IMR-90 (cell line): Measurements from ENCODE around the gene SLC44A1. TPM values are rescaled to one million over a fixed set of nuclear protein-coding genes. Genes with fewer than 3 reads are reported as not detected.

ENCODE experiments used
- ATAC-seq: fragments of 200-7000 bp; cut with Tn5 transposase; 2 replicates; pipeline ENCODE4 v1.9.1; 2020; ENCODE audit warnings: low read depth, mild to moderate bottlenecking, moderate library complexity
- BruUV-seq: library from RNA; stranded (reverse); fragments of 400-500 nt; replicated peaks from 2 replicates; lab custom pipeline; 2021; lab: Mats Ljungman, UMichigan
- CTCF ChIA-PET: fragments of 300-600 bp; formaldehyde crosslinking; extraction: SDS; loops from one replicate; lab custom pipeline; 2021; ENCODE audit warnings: antibody characterized with exemption; lab: Yijun Ruan, JAX
- POLR2A ChIA-PET: fragments of 300-600 bp; sonication (Branson Sonifier 250); formaldehyde crosslinking; loops from one replicate; lab custom pipeline; 2022; ENCODE audit warnings: antibody characterized with exemption; ENCODE audit not compliant: unreplicated experiment; lab: Charles Lee
- DNase-seq: peaks from one replicate; pipeline ENCODE4 v3.0.0; 2013
- H2AFZ ChIP-seq: replicated peaks from 2 replicates; pipeline ENCODE3; 2013; ENCODE audit warnings: low read length, mild to moderate bottlenecking; ENCODE audit not compliant: poor library complexity
- H2AK5ac ChIP-seq: 2 replicates; pipeline ENCODE4 v1.6.1; 2013; ENCODE audit warnings: low read depth, low read length, inconsistent platforms
- H2AK9ac ChIP-seq: replicated peaks from 2 replicates; pipeline ENCODE3; 2013; ENCODE audit warnings: mild to moderate bottlenecking, low read depth, low read length, moderate library complexity; ENCODE audit not compliant: poor library complexity
- H2BK120ac ChIP-seq: 2 replicates; pipeline ENCODE4 v1.6.1; 2013; ENCODE audit warnings: low read depth, low read length, inconsistent platforms
- H2BK15ac ChIP-seq: 3 replicates; pipeline ENCODE4 v1.6.1; 2013; ENCODE audit warnings: low read depth, low read length, inconsistent platforms
- H2BK20ac ChIP-seq: 2 replicates; pipeline ENCODE4 v1.6.1; 2013; ENCODE audit warnings: low read depth, mild to moderate bottlenecking, inconsistent platforms, low read length, moderate library complexity
- H2BK5ac ChIP-seq: 2 replicates; pipeline ENCODE4 v1.6.1; 2013; ENCODE audit warnings: mild to moderate bottlenecking, low read depth, low read length, inconsistent platforms; ENCODE audit not compliant: poor library complexity, severe bottlenecking
- H3K14ac ChIP-seq: replicated peaks from 2 replicates; pipeline ENCODE4 v1.6.1; 2013; ENCODE audit warnings: low read depth, low read length, inconsistent platforms
- H3K18ac ChIP-seq: 2 replicates; pipeline ENCODE4 v1.6.1; 2013; ENCODE audit warnings: low read depth, low read length, control low read depth
- H3K23ac ChIP-seq: 2 replicates; pipeline ENCODE4 v1.6.1; 2013; ENCODE audit warnings: low read depth, low read length, inconsistent platforms
- H3K27ac ChIP-seq: 2 replicates; pipeline ENCODE4 v1.5.1; 2013; ENCODE audit warnings: mild to moderate bottlenecking, control low read depth, low read length; ENCODE audit not compliant: insufficient read depth
- H3K27me3 ChIP-seq: 2 replicates; pipeline ENCODE4 v1.6.1; 2013; ENCODE audit warnings: low read length; ENCODE audit not compliant: control insufficient read depth, insufficient read depth
- H3K36me3 ChIP-seq: 2 replicates; pipeline ENCODE4 v1.6.1; 2013; ENCODE audit warnings: low read length, mixed read lengths; ENCODE audit not compliant: control insufficient read depth, insufficient read depth
- H3K4ac ChIP-seq: 2 replicates; pipeline ENCODE4 v1.6.1; 2013; ENCODE audit warnings: low read depth, low read length, inconsistent platforms
- H3K4me1 ChIP-seq: 2 replicates; pipeline ENCODE4 v1.6.1; 2013; ENCODE audit warnings: low read length, mixed read lengths; ENCODE audit not compliant: control insufficient read depth, insufficient read depth
- H3K4me2 ChIP-seq: 2 replicates; pipeline ENCODE4 v1.6.1; 2013; ENCODE audit warnings: low read depth, mild to moderate bottlenecking, control low read depth, low read length, moderate library complexity
- H3K4me3 ChIP-seq: 2 replicates; pipeline ENCODE4 v1.5.1; 2013; ENCODE audit warnings: low read depth, mild to moderate bottlenecking, control low read depth, low read length, moderate library complexity; ENCODE audit not compliant: insufficient read depth
- H3K56ac ChIP-seq: 2 replicates; pipeline ENCODE4 v1.6.1; 2013; ENCODE audit warnings: low read length, inconsistent platforms; ENCODE audit not compliant: insufficient read depth; ENCODE audit errors: extremely low read depth
- H3K79me1 ChIP-seq, 2 experiments: 2 replicates each; pipeline ENCODE4 v1.6.1; 2013; ENCODE audit warnings: low read length in 2 of 2, inconsistent platforms in 1 of 2, low read depth in 1 of 2
- H3K9ac ChIP-seq: 2 replicates; pipeline ENCODE4 v1.6.1; 2013; ENCODE audit warnings: low read depth, low read length, control low read depth
- H3K9me1 ChIP-seq: 2 replicates; pipeline ENCODE4 v1.6.1; 2013; ENCODE audit warnings: low read length, inconsistent platforms; ENCODE audit not compliant: insufficient read depth
- H3K9me3 ChIP-seq: 2 replicates; pipeline ENCODE4 v1.6.1; 2013; ENCODE audit warnings: low read length; ENCODE audit not compliant: control insufficient read depth, insufficient read depth
- H4K20me1 ChIP-seq: 2 replicates; pipeline ENCODE4 v1.6.1; 2013; ENCODE audit warnings: low read length, inconsistent platforms; ENCODE audit not compliant: insufficient read depth
- H4K5ac ChIP-seq: 2 replicates; pipeline ENCODE4 v1.6.1; 2013; ENCODE audit warnings: mild to moderate bottlenecking, low read depth, low read length, control low read depth
- H4K8ac ChIP-seq, 2 experiments: 2 replicates each; pipeline ENCODE4 v1.6.1; 2013; ENCODE audit warnings: low read depth in 2 of 2, low read length in 2 of 2, control low read depth in 1 of 2, inconsistent platforms in 1 of 2
- H4K91ac ChIP-seq: 2 replicates; pipeline ENCODE4 v1.6.1; 2013; ENCODE audit warnings: low read depth, low read length, inconsistent platforms; ENCODE audit not compliant: insufficient read depth
- BHLHE40 ChIP-seq: fragments of 150-350 bp; IDR thresholded peaks from 2 replicates; pipeline ENCODE4 v1.6.1; 2016; ENCODE audit warnings: mild to moderate bottlenecking, low read depth, low read length
- CEBPB ChIP-seq: IDR thresholded peaks from 2 replicates; pipeline ENCODE4 v1.6.1; 2012; ENCODE audit warnings: low read depth, low read length, improper control_type of control experiment
- CHD1 ChIP-seq: IDR thresholded peaks from 2 replicates; pipeline ENCODE4 v1.6.1; 2012; ENCODE audit warnings: low read depth, low read length, improper control_type of control experiment
- FOS ChIP-seq: fragments of 150-350 bp; IDR thresholded peaks from 2 replicates; pipeline ENCODE4 v1.6.1; 2016; ENCODE audit warnings: low read depth, low read length
- MAFK ChIP-seq: IDR thresholded peaks from 2 replicates; pipeline ENCODE4 v1.6.1; 2012; ENCODE audit warnings: low read depth, low read length, improper control_type of control experiment
- MAZ ChIP-seq: IDR thresholded peaks from 2 replicates; pipeline ENCODE4 v1.6.1; 2012; ENCODE audit warnings: low read depth, mild to moderate bottlenecking, low read length, improper control_type of control experiment, moderate library complexity, borderline replicate concordance
- MXI1 ChIP-seq: IDR thresholded peaks from 2 replicates; pipeline ENCODE4 v1.6.1; 2012; ENCODE audit warnings: low read depth, mild to moderate bottlenecking, low read length, moderate library complexity, borderline replicate concordance
- NFE2L2 ChIP-seq: fragments of 150-350 bp; IDR thresholded peaks from 2 replicates; pipeline ENCODE4 v1.6.1; 2016; ENCODE audit warnings: low read depth, mild to moderate bottlenecking, low read length
- POLR2A ChIP-seq: IDR thresholded peaks from 2 replicates; pipeline ENCODE4 v1.6.1; 2012; ENCODE audit warnings: mild to moderate bottlenecking, low read depth, low read length
- RAD21 ChIP-seq: IDR thresholded peaks from 2 replicates; pipeline ENCODE4 v1.6.1; 2012; ENCODE audit warnings: low read length, improper control_type of control experiment
- RCOR1 ChIP-seq: IDR thresholded peaks from 2 replicates; pipeline ENCODE4 v1.6.1; 2012; ENCODE audit warnings: mild to moderate bottlenecking, low read length, improper control_type of control experiment; ENCODE audit not compliant: insufficient replicate concordance
- RFX5 ChIP-seq: IDR thresholded peaks from 2 replicates; pipeline ENCODE4 v1.8.0; 2012; ENCODE audit warnings: low read depth, mild to moderate bottlenecking, low read length, moderate library complexity
- SMC3 ChIP-seq: fragments of 150-350 bp; IDR thresholded peaks from 2 replicates; pipeline ENCODE4 v1.6.1; 2016; ENCODE audit warnings: low read depth, mild to moderate bottlenecking, antibody characterized with exemption, low read length, moderate library complexity
- WGBS, 2 experiments: methylation state at CpG; one replicate each; pipeline versions ENCODE4 v1.1.5 to v1.1.7; 2013; ENCODE audit warnings: missing lambda C conversion rate in 2 of 2; ENCODE audit not compliant: insufficient read length in 1 of 2; ENCODE audit errors: extremely low coverage in 2 of 2; 5-methylcytosine and 5-hydroxymethylcytosine counted together
- dilution Hi-C: fragments of 300-500 bp; cut with HindIII; formaldehyde crosslinking; loops from one replicate; pipeline ENCODE4 v1.14.3; 2018; ENCODE audit warnings: low sequenced_read_pairs; ENCODE audit not compliant: unreplicated experiment
- in situ Hi-C: fragments of 300-500 bp; cut with MboI; formaldehyde crosslinking; loops from 3 replicates; pipeline ENCODE4 v1.14.3; 2019; ENCODE audit warnings: low sequenced_read_pairs, inconsistent platforms, mixed read lengths
- intact Hi-C: fragments of 100-400 bp; cut with micrococcal nuclease; formaldehyde crosslinking; loops from 2 replicates; pipeline ENCODE4 v1.10.0; 2022
- polyA plus RNA-seq, 3 experiments: library from polyadenylated mRNA; depleted of rRNA; stranded (reverse); fragments of >200 nt; gene quantifications; 2 replicates each; pipeline ENCODE4 v1.2.3, GENCODE V29; 2012; ENCODE audit warnings: low replicate concordance in 1 of 3
- total RNA-seq: library from RNA; depleted of rRNA; stranded (reverse); fragments of >200 nt; gene quantifications from 2 replicates; pipeline ENCODE4 v1.2.3, GENCODE V29; 2012
- TF ChIP-seq, protein P1 (sequence below): conservative IDR thresholded peaks from 2 replicates; pipeline ENCODE4 v1.5.1; 2012; ENCODE audit warnings: mild to moderate bottlenecking, low read depth, low read length, improper control_type of control experiment
- TF ChIP-seq, protein P2 (sequence below): fragments of 150-350 bp; IDR thresholded peaks from 2 replicates; pipeline ENCODE4 v1.6.1; 2016; ENCODE audit warnings: low read depth, mild to moderate bottlenecking, low read length, moderate library complexity, borderline replicate concordance
- TF ChIP-seq, protein P3 (sequence below): fragments of 150-350 bp; IDR thresholded peaks from 2 replicates; pipeline ENCODE4 v1.6.1; 2017; ENCODE audit warnings: mild to moderate bottlenecking, antibody characterized with exemption, low read length, low read depth

Gene SLC44A1
- total and polyA plus RNA-seq, 2 of the 4 experiments (the other 2 are of a cell fraction), result 5.2 to 21.7 TPM

DNA sequence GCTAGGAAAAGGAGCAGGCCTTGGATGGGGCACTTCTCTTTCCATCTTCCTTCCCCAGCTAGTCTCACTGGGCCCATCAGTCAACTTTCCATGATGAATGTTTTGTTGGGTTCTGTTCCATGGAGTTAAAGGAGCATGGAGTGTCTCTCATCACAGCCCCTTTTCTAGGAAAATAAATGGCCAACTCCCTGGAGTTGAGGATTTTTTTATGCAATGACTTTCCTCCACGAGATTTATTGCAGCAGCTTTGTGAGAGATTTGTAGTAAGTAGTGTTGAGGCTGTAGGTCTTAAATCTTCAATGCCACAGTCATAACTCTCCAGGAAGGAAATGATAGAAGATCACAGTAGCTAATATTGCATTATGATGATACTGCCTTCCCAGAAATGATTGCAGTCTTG lies 45.6 kb upstream of the SLC44A1 start:
- Histone ChIP-seq H3K14ac (no peak overlapping the region), H2AK9ac (no peak overlapping the region), H2BK120ac (no peak overlapping the region), H2AFZ (no peak overlapping the region), H3K9me3 (no peaks in the 10 kb centered on the region), H3K79me1 (no peaks in the 10 kb centered on the region), H2AK5ac (no peak overlapping the region), H3K9ac (no peak overlapping the region), H3K36me3 (no peaks in the 10 kb centered on the region), H2BK20ac (no peak overlapping the region), H4K5ac (no peak overlapping the region), H3K27ac (no peak overlapping the region), H2BK5ac (no peak overlapping the region), H4K91ac (no peak overlapping the region), H3K27me3 (no peaks in the 10 kb centered on the region), H3K18ac (no peak overlapping the region), H3K56ac (no peak overlapping the region), H3K4me1 (no peaks in the 10 kb centered on the region), H3K23ac (no peak overlapping the region), H4K20me1 (no peaks in the 10 kb centered on the region), H3K9me1 (no peaks in the 10 kb centered on the region), H3K4me3 (no peak overlapping the region), H3K4ac (no peak overlapping the region), H3K4me2 (no peak overlapping the region), H4K8ac (no peak overlapping the region), H2BK15ac (no peak overlapping the region)
- dilution Hi-C loops, result no loop called here
- in situ Hi-C loops, result no loop called here
- ATAC-seq, result no peak
- ChIA-PET CTCF (interaction anchor here (0.6 kb wide), 1 partner anchor 350 kb away, joined by 3 read pairs; no protein-coding TSS in a partner anchor), POLR2A (no interaction called here)
- no CpG with 5 or more reads among the region's 1 CpG for WGBS, 2 experiments
- DNase-seq, result no peak
- BruUV-seq, result no TSS peak
- intact Hi-C loops, result no loop called here
- TF ChIP-seq NFE2L2, result no peak
- TF ChIP-seq, protein P1, sequence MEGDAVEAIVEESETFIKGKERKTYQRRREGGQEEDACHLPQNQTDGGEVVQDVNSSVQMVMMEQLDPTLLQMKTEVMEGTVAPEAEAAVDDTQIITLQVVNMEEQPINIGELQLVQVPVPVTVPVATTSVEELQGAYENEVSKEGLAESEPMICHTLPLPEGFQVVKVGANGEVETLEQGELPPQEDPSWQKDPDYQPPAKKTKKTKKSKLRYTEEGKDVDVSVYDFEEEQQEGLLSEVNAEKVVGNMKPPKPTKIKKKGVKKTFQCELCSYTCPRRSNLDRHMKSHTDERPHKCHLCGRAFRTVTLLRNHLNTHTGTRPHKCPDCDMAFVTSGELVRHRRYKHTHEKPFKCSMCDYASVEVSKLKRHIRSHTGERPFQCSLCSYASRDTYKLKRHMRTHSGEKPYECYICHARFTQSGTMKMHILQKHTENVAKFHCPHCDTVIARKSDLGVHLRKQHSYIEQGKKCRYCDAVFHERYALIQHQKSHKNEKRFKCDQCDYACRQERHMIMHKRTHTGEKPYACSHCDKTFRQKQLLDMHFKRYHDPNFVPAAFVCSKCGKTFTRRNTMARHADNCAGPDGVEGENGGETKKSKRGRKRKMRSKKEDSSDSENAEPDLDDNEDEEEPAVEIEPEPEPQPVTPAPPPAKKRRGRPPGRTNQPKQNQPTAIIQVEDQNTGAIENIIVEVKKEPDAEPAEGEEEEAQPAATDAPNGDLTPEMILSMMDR, result no peak
- TF ChIP-seq FOS, result no peak
- TF ChIP-seq RCOR1, result no peak
- TF ChIP-seq BHLHE40, result no peak
- TF ChIP-seq, protein P2, sequence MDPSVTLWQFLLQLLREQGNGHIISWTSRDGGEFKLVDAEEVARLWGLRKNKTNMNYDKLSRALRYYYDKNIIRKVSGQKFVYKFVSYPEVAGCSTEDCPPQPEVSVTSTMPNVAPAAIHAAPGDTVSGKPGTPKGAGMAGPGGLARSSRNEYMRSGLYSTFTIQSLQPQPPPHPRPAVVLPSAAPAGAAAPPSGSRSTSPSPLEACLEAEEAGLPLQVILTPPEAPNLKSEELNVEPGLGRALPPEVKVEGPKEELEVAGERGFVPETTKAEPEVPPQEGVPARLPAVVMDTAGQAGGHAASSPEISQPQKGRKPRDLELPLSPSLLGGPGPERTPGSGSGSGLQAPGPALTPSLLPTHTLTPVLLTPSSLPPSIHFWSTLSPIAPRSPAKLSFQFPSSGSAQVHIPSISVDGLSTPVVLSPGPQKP, result no peak
- no peak for TF ChIP-seq SMC3
- no peak for TF ChIP-seq RAD21
- TF ChIP-seq MAFK, result no peak
- TF ChIP-seq, protein P3, sequence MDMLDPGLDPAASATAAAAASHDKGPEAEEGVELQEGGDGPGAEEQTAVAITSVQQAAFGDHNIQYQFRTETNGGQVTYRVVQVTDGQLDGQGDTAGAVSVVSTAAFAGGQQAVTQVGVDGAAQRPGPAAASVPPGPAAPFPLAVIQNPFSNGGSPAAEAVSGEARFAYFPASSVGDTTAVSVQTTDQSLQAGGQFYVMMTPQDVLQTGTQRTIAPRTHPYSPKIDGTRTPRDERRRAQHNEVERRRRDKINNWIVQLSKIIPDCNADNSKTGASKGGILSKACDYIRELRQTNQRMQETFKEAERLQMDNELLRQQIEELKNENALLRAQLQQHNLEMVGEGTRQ, result no peak
- TF ChIP-seq RFX5, result no peak
- no peak for TF ChIP-seq POLR2A
- no peak for TF ChIP-seq CHD1
- no peak for TF ChIP-seq MXI1
- no peak for TF ChIP-seq CEBPB
- no peak for TF ChIP-seq MAZ
